Kidney glomerular epithelial cell (primary cell): ENCODE results near the gene PAX9.

Experiments used
- DNase-seq: peaks from one replicate; lab custom pipeline; 2025; lab: John Stamatoyannopoulos, UW

PAX9 gene

GRCh38 chr14:36655963-36656686 is 5.5 kb upstream of the PAX9 start:
- no peak for DNase-seq

DNA sequence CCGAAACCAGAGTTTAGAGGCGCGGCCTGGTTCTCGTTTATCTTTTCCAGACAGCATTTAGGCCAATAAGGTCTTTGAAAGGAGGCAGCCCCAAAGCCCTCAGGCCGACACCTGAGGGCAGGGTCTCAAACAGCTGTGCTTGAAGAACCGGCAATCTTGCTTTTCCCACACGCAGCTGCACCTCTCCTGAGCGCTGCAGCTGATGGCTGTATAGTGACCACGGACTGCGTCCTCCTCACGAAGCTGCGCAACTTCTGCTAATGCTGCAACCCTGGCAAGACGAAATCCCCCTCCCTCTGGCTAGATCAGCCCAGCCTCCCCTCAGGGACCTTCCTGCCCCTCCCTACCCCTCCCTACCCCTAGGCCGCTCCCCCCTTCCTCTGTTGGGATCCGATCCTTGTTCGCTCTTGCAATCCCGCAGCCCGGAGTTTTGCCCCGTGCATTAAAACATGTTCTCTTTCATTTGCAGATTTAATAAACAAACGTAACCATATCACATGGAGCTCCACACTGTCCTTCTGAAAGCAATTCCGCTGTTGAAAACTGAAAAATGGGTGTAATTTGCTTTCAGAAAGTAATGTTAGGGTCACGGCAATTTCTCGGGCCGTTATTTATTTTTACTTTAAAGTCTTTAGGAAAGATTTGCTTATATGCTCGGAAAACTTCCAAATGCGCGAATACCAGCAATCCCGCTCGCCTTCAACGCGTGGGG is 4.8 kb upstream of the PAX9 start:
- no peak for DNase-seq

GRCh38 chr14:36657399-36658122 is 4.1 kb upstream of the PAX9 start:
- DNase-seq: no peak

GRCh38 chr14:36658123-36659009 is 3.3 kb upstream of the PAX9 start:
- DNase-seq: no peak

GRCh38 chr14:36659010-36659821 is 2.4 kb upstream of the PAX9 start:
- DNase-seq: no peak

GRCh38 chr14:36659822-36660735 is 1.6 kb upstream of the PAX9 start:
- no peak for DNase-seq

GRCh38 chr14:36660736-36661505 is 739 bp upstream of the PAX9 start:
- DNase-seq: no peak

DNA sequence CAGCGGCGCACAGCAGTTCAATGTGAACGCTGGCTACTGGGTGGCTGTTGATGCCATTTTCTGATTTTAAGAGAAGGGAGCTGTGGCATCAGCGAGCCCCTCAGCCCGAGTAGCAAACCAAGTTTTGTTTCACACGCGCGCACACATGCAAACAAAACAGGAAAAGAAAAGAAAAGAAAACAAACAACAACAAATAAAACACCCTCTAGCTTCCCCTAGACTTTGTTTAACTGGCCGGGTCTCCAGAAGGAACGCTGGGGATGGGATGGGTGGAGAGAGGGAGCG is 540 bp downstream of the PAX9 start:
- DNase-seq: no peak

DNA sequence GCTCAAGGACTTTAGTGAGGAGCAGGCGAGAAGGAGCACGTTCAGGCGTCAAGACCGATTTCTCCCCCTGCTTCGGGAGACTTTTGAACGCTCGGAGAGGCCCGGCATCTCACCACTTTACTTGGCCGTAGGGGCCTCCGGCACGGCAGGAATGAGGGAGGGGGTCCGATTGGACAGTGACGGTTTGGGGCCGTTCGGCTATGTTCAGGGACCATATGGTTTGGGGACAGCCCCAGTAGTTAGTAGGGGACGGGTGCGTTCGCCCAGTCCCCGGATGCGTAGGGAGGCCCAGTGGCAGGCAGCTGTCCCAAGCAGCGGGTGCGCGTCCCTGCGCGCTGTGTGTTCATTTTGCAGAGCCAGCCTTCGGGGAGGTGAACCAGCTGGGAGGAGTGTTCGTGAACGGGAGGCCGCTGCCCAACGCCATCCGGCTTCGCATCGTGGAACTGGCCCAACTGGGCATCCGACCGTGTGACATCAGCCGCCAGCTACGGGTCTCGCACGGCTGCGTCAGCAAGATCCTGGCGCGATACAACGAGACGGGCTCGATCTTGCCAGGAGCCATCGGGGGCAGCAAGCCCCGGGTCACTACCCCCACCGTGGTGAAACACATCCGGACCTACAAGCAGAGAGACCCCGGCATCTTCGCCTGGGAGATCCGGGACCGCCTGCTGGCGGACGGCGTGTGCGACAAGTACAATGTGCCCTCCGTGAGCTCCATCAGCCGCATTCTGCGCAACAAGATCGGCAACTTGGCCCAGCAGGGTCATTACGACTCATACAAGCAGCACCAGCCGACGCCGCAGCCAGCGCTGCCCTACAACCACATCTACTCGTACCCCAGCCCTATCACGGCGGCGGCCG is 1.1 kb downstream of the PAX9 start:
- DNase-seq: no peak

- DNase-seq: no peak
Measured at GRCh38 chr14:36663404-36664321, 2.0 kb downstream of the PAX9 start.

- no peak for DNase-seq
Measured at GRCh38 chr14:36664322-36665193, 2.9 kb downstream of the PAX9 start.

DNA sequence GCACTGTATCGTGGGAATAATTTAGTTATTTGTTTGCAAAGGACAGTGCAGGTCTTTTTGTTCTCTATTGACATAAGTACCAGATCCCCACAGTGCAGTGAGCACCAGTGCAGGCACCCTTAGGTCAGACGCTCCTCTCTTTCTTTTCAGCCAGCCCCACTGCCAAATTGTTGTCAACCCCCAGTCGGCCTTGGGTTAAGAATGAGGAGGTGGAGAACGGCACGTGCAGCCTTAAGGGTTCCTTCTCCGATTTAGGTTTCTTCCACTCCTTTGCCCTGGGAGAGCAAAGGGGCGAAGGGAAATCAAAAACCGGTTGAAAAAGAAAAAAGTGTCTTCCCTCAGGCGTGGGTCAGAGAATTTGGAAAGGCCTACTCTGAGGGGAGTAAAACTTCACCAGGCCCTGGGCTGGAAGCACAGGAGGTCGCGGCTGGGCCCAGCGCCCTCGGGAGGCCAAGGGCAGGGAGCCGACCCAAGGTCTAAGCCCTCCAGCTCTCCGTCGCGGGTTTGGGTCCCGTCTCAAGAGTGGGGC is 4.3 kb downstream of the PAX9 start:
- no peak for DNase-seq

GRCh38 chr14:36666416-36667206 is 5.0 kb downstream of the PAX9 start:
- no peak for DNase-seq

GRCh38 chr14:36667679-36668078 is 6.0 kb downstream of the PAX9 start:
- DNase-seq: no peak

DNA sequence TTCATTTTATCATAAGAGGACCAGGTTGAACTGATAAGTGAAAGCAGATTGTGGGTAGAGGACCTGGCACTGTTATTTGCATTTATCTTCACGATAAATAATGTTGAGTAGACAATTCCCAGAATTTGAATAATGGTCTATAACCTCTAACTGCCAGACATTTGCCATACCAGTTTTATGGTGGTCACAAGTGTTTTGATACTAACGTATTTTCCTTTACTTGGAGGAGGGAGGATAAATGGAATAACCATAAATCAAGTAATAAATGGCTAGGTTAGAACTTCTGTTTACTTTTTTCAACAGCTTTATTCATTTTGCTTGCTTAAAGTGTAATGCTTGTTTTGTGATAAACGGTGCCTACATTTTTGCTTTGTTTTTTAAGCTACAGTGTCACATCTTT is 9.5 kb downstream of the PAX9 start:
- DNase-seq: no peak
